IMR-90 (cell line): ENCODE data around the gene ATP1B3. TPM values are rescaled to one million over a fixed set of nuclear protein-coding genes. Genes with fewer than 3 reads are reported as not detected.

ENCODE experiments used
- ATAC-seq: fragments of 200-7000 bp; cut with Tn5 transposase; 2 replicates; pipeline ENCODE4 v1.9.1; 2020; ENCODE audit warnings: low read depth, mild to moderate bottlenecking, moderate library complexity
- BruUV-seq: library from RNA; stranded (reverse); fragments of 400-500 nt; replicated peaks from 2 replicates; lab custom pipeline; 2021; lab: Mats Ljungman, UMichigan
- CTCF ChIA-PET: fragments of 300-600 bp; formaldehyde crosslinking; extraction: SDS; loops from one replicate; lab custom pipeline; 2021; ENCODE audit warnings: antibody characterized with exemption; lab: Yijun Ruan, JAX
- POLR2A ChIA-PET: fragments of 300-600 bp; sonication (Branson Sonifier 250); formaldehyde crosslinking; loops from one replicate; lab custom pipeline; 2022; ENCODE audit warnings: antibody characterized with exemption; ENCODE audit not compliant: unreplicated experiment; lab: Charles Lee
- DNase-seq: peaks from one replicate; pipeline ENCODE4 v3.0.0; 2013
- H2AFZ ChIP-seq: replicated peaks from 2 replicates; pipeline ENCODE3; 2013; ENCODE audit warnings: low read length, mild to moderate bottlenecking; ENCODE audit not compliant: poor library complexity
- H2AK5ac ChIP-seq: 2 replicates; pipeline ENCODE4 v1.6.1; 2013; ENCODE audit warnings: low read depth, low read length, inconsistent platforms
- H2AK9ac ChIP-seq: replicated peaks from 2 replicates; pipeline ENCODE3; 2013; ENCODE audit warnings: mild to moderate bottlenecking, low read depth, low read length, moderate library complexity; ENCODE audit not compliant: poor library complexity
- H2BK120ac ChIP-seq: 2 replicates; pipeline ENCODE4 v1.6.1; 2013; ENCODE audit warnings: low read depth, low read length, inconsistent platforms
- H2BK15ac ChIP-seq: 3 replicates; pipeline ENCODE4 v1.6.1; 2013; ENCODE audit warnings: low read depth, low read length, inconsistent platforms
- H2BK20ac ChIP-seq: 2 replicates; pipeline ENCODE4 v1.6.1; 2013; ENCODE audit warnings: low read depth, mild to moderate bottlenecking, inconsistent platforms, low read length, moderate library complexity
- H2BK5ac ChIP-seq: 2 replicates; pipeline ENCODE4 v1.6.1; 2013; ENCODE audit warnings: mild to moderate bottlenecking, low read depth, low read length, inconsistent platforms; ENCODE audit not compliant: poor library complexity, severe bottlenecking
- H3K14ac ChIP-seq: replicated peaks from 2 replicates; pipeline ENCODE4 v1.6.1; 2013; ENCODE audit warnings: low read depth, low read length, inconsistent platforms
- H3K18ac ChIP-seq: 2 replicates; pipeline ENCODE4 v1.6.1; 2013; ENCODE audit warnings: low read depth, low read length, control low read depth
- H3K23ac ChIP-seq: 2 replicates; pipeline ENCODE4 v1.6.1; 2013; ENCODE audit warnings: low read depth, low read length, inconsistent platforms
- H3K27ac ChIP-seq: 2 replicates; pipeline ENCODE4 v1.5.1; 2013; ENCODE audit warnings: mild to moderate bottlenecking, control low read depth, low read length; ENCODE audit not compliant: insufficient read depth
- H3K27me3 ChIP-seq: 2 replicates; pipeline ENCODE4 v1.6.1; 2013; ENCODE audit warnings: low read length; ENCODE audit not compliant: control insufficient read depth, insufficient read depth
- H3K36me3 ChIP-seq: 2 replicates; pipeline ENCODE4 v1.6.1; 2013; ENCODE audit warnings: low read length, mixed read lengths; ENCODE audit not compliant: control insufficient read depth, insufficient read depth
- H3K4ac ChIP-seq: 2 replicates; pipeline ENCODE4 v1.6.1; 2013; ENCODE audit warnings: low read depth, low read length, inconsistent platforms
- H3K4me1 ChIP-seq: 2 replicates; pipeline ENCODE4 v1.6.1; 2013; ENCODE audit warnings: low read length, mixed read lengths; ENCODE audit not compliant: control insufficient read depth, insufficient read depth
- H3K4me2 ChIP-seq: 2 replicates; pipeline ENCODE4 v1.6.1; 2013; ENCODE audit warnings: low read depth, mild to moderate bottlenecking, control low read depth, low read length, moderate library complexity
- H3K4me3 ChIP-seq: 2 replicates; pipeline ENCODE4 v1.5.1; 2013; ENCODE audit warnings: low read depth, mild to moderate bottlenecking, control low read depth, low read length, moderate library complexity; ENCODE audit not compliant: insufficient read depth
- H3K56ac ChIP-seq: 2 replicates; pipeline ENCODE4 v1.6.1; 2013; ENCODE audit warnings: low read length, inconsistent platforms; ENCODE audit not compliant: insufficient read depth; ENCODE audit errors: extremely low read depth
- H3K79me1 ChIP-seq, 2 experiments: 2 replicates each; pipeline ENCODE4 v1.6.1; 2013; ENCODE audit warnings: low read length in 2 of 2, inconsistent platforms in 1 of 2, low read depth in 1 of 2
- H3K9ac ChIP-seq: 2 replicates; pipeline ENCODE4 v1.6.1; 2013; ENCODE audit warnings: low read depth, low read length, control low read depth
- H3K9me1 ChIP-seq: 2 replicates; pipeline ENCODE4 v1.6.1; 2013; ENCODE audit warnings: low read length, inconsistent platforms; ENCODE audit not compliant: insufficient read depth
- H3K9me3 ChIP-seq: 2 replicates; pipeline ENCODE4 v1.6.1; 2013; ENCODE audit warnings: low read length; ENCODE audit not compliant: control insufficient read depth, insufficient read depth
- H4K20me1 ChIP-seq: 2 replicates; pipeline ENCODE4 v1.6.1; 2013; ENCODE audit warnings: low read length, inconsistent platforms; ENCODE audit not compliant: insufficient read depth
- H4K5ac ChIP-seq: 2 replicates; pipeline ENCODE4 v1.6.1; 2013; ENCODE audit warnings: mild to moderate bottlenecking, low read depth, low read length, control low read depth
- H4K8ac ChIP-seq, 2 experiments: 2 replicates each; pipeline ENCODE4 v1.6.1; 2013; ENCODE audit warnings: low read depth in 2 of 2, low read length in 2 of 2, control low read depth in 1 of 2, inconsistent platforms in 1 of 2
- H4K91ac ChIP-seq: 2 replicates; pipeline ENCODE4 v1.6.1; 2013; ENCODE audit warnings: low read depth, low read length, inconsistent platforms; ENCODE audit not compliant: insufficient read depth
- BHLHE40 ChIP-seq: fragments of 150-350 bp; IDR thresholded peaks from 2 replicates; pipeline ENCODE4 v1.6.1; 2016; ENCODE audit warnings: mild to moderate bottlenecking, low read depth, low read length
- CEBPB ChIP-seq: IDR thresholded peaks from 2 replicates; pipeline ENCODE4 v1.6.1; 2012; ENCODE audit warnings: low read depth, low read length, improper control_type of control experiment
- CHD1 ChIP-seq: IDR thresholded peaks from 2 replicates; pipeline ENCODE4 v1.6.1; 2012; ENCODE audit warnings: low read depth, low read length, improper control_type of control experiment
- CTCF ChIP-seq: conservative IDR thresholded peaks from 2 replicates; pipeline ENCODE4 v1.5.1; 2012; ENCODE audit warnings: mild to moderate bottlenecking, low read depth, low read length, improper control_type of control experiment
- ELK1 ChIP-seq: fragments of 150-350 bp; IDR thresholded peaks from 2 replicates; pipeline ENCODE4 v1.6.1; 2016; ENCODE audit warnings: low read depth, mild to moderate bottlenecking, low read length, moderate library complexity, borderline replicate concordance
- FOS ChIP-seq: fragments of 150-350 bp; IDR thresholded peaks from 2 replicates; pipeline ENCODE4 v1.6.1; 2016; ENCODE audit warnings: low read depth, low read length
- MAFK ChIP-seq: IDR thresholded peaks from 2 replicates; pipeline ENCODE4 v1.6.1; 2012; ENCODE audit warnings: low read depth, low read length, improper control_type of control experiment
- MAZ ChIP-seq: IDR thresholded peaks from 2 replicates; pipeline ENCODE4 v1.6.1; 2012; ENCODE audit warnings: low read depth, mild to moderate bottlenecking, low read length, improper control_type of control experiment, moderate library complexity, borderline replicate concordance
- MXI1 ChIP-seq: IDR thresholded peaks from 2 replicates; pipeline ENCODE4 v1.6.1; 2012; ENCODE audit warnings: low read depth, mild to moderate bottlenecking, low read length, moderate library complexity, borderline replicate concordance
- NFE2L2 ChIP-seq: fragments of 150-350 bp; IDR thresholded peaks from 2 replicates; pipeline ENCODE4 v1.6.1; 2016; ENCODE audit warnings: low read depth, mild to moderate bottlenecking, low read length
- POLR2A ChIP-seq: IDR thresholded peaks from 2 replicates; pipeline ENCODE4 v1.6.1; 2012; ENCODE audit warnings: mild to moderate bottlenecking, low read depth, low read length
- RCOR1 ChIP-seq: IDR thresholded peaks from 2 replicates; pipeline ENCODE4 v1.6.1; 2012; ENCODE audit warnings: mild to moderate bottlenecking, low read length, improper control_type of control experiment; ENCODE audit not compliant: insufficient replicate concordance
- RFX5 ChIP-seq: IDR thresholded peaks from 2 replicates; pipeline ENCODE4 v1.8.0; 2012; ENCODE audit warnings: low read depth, mild to moderate bottlenecking, low read length, moderate library complexity
- SMC3 ChIP-seq: fragments of 150-350 bp; IDR thresholded peaks from 2 replicates; pipeline ENCODE4 v1.6.1; 2016; ENCODE audit warnings: low read depth, mild to moderate bottlenecking, antibody characterized with exemption, low read length, moderate library complexity
- USF2 ChIP-seq: fragments of 150-350 bp; IDR thresholded peaks from 2 replicates; pipeline ENCODE4 v1.6.1; 2017; ENCODE audit warnings: mild to moderate bottlenecking, antibody characterized with exemption, low read length, low read depth
- WGBS, 2 experiments: methylation state at CpG; one replicate each; pipeline versions ENCODE4 v1.1.5 to v1.1.7; 2013; ENCODE audit warnings: missing lambda C conversion rate in 2 of 2; ENCODE audit not compliant: insufficient read length in 1 of 2; ENCODE audit errors: extremely low coverage in 2 of 2; 5-methylcytosine and 5-hydroxymethylcytosine counted together
- dilution Hi-C: fragments of 300-500 bp; cut with HindIII; formaldehyde crosslinking; loops from one replicate; pipeline ENCODE4 v1.14.3; 2018; ENCODE audit warnings: low sequenced_read_pairs; ENCODE audit not compliant: unreplicated experiment
- in situ Hi-C: fragments of 300-500 bp; cut with MboI; formaldehyde crosslinking; loops from 3 replicates; pipeline ENCODE4 v1.14.3; 2019; ENCODE audit warnings: low sequenced_read_pairs, inconsistent platforms, mixed read lengths
- intact Hi-C: fragments of 100-400 bp; cut with micrococcal nuclease; formaldehyde crosslinking; loops from 2 replicates; pipeline ENCODE4 v1.10.0; 2022
- polyA plus RNA-seq, 3 experiments: library from polyadenylated mRNA; depleted of rRNA; stranded (reverse); fragments of >200 nt; gene quantifications; 2 replicates each; pipeline ENCODE4 v1.2.3, GENCODE V29; 2012; ENCODE audit warnings: low replicate concordance in 1 of 3
- total RNA-seq: library from RNA; depleted of rRNA; stranded (reverse); fragments of >200 nt; gene quantifications from 2 replicates; pipeline ENCODE4 v1.2.3, GENCODE V29; 2012

Gene ATP1B3
- total and polyA plus RNA-seq, 2 of the 4 experiments (the other 2 are of a cell fraction), result 64.3 to 126 TPM

GRCh38 chr3:141864281-141864970 is 12.0 kb upstream of the ATP1B3 start:
- Histone ChIP-seq H2AK9ac (no peak overlapping the region), H4K20me1 (no peaks in the 10 kb centered on the region), H3K79me1 (no peaks in the 10 kb centered on the region), H3K27me3 (peaks cover 4% of the 10 kb centered on the region), H3K4ac (no peak overlapping the region), H2AK5ac (no peak overlapping the region), H3K4me3 (no peak overlapping the region), H3K36me3 (no peaks in the 10 kb centered on the region), H2BK15ac (no peak overlapping the region), H3K23ac (no peak overlapping the region), H3K56ac (no peak overlapping the region), H3K9me1 (no peaks in the 10 kb centered on the region), H3K18ac (no peak overlapping the region), H2BK120ac (no peak overlapping the region), H4K8ac (no peak overlapping the region), H3K9me3 (no peaks in the 10 kb centered on the region), H2BK5ac (no peak overlapping the region), H2AFZ (no peak overlapping the region), H3K27ac (no peak overlapping the region), H3K4me2 (no peak overlapping the region), H3K14ac (no peak overlapping the region), H2BK20ac (no peak overlapping the region), H4K91ac (no peak overlapping the region), H4K5ac (no peak overlapping the region), H3K4me1 (no peaks in the 10 kb centered on the region), H3K9ac (no peak overlapping the region)
- no CpG with 5 or more reads among the region's 4 CpGs for WGBS, 2 experiments
- in situ Hi-C loops (no loop called here), intact Hi-C loops (no loop called here), dilution Hi-C loops (no loop called here)
- POLR2A ChIA-PET, result no interaction called here
- no peak for TF ChIP-seq ELK1
- TF ChIP-seq BHLHE40, result no peak
- no peak for TF ChIP-seq FOS
- TF ChIP-seq RFX5, result no peak
- TF ChIP-seq POLR2A, result no peak
- no peak for TF ChIP-seq MAZ
- no peak for TF ChIP-seq CHD1
- no peak for TF ChIP-seq SMC3
- no peak for TF ChIP-seq USF2
- TF ChIP-seq MXI1, result no peak
- no peak for TF ChIP-seq NFE2L2
- no peak for TF ChIP-seq RCOR1
- no peak for TF ChIP-seq CTCF
- TF ChIP-seq MAFK, result no peak
- TF ChIP-seq CEBPB, result no peak
- CTCF ChIA-PET, result interaction anchor here (1.1 kb wide), 1 partner anchor 9 kb away, joined by 5 read pairs; no protein-coding TSS in a partner anchor
- DNase-seq (no peak), ATAC-seq (no peak)
- no TSS peak for BruUV-seq
